HEK293 (cell line): ENCODE results near the gene NOC2L.

ENCODE experiments used
- AEBP2 ChIP-seq: fragments of 450-650 bp; formaldehyde crosslinking; IDR thresholded peaks from 2 replicates; pipeline ENCODE4 v1.5.1; 2016; ENCODE audit warnings: missing biosample characterization, missing genetic modification characterization, borderline replicate concordance
- ATF2 ChIP-seq: fragments of 450-650 bp; formaldehyde crosslinking; IDR thresholded peaks from 2 replicates; pipeline ENCODE4 v1.5.1; 2016; ENCODE audit warnings: missing biosample characterization, missing genetic modification characterization, low read depth
- REPIN1 ChIP-seq: fragments of 450-650 bp; formaldehyde crosslinking; IDR thresholded peaks from 2 replicates; pipeline ENCODE4 v1.5.1; 2017; ENCODE audit warnings: missing biosample characterization, missing genetic modification characterization, low read depth
- SP2 ChIP-seq: fragments of 450-650 bp; formaldehyde crosslinking; IDR thresholded peaks from 2 replicates; pipeline ENCODE4 v1.5.1; 2016; ENCODE audit warnings: missing biosample characterization, missing genetic modification characterization
- SP3 ChIP-seq: fragments of 450-650 bp; formaldehyde crosslinking; IDR thresholded peaks from 2 replicates; pipeline ENCODE4 v1.5.1; 2016; ENCODE audit warnings: missing biosample characterization, missing genetic modification characterization
- YY1 ChIP-seq: fragments of 450-650 bp; formaldehyde crosslinking; IDR thresholded peaks from 2 replicates; pipeline ENCODE4 v1.5.1; 2018; ENCODE audit warnings: missing biosample characterization, missing genetic modification characterization
- ZBTB17 ChIP-seq: fragments of 450-650 bp; formaldehyde crosslinking; IDR thresholded peaks from 2 replicates; pipeline ENCODE4 v1.5.1; 2016; ENCODE audit warnings: missing biosample characterization, missing genetic modification characterization
- ZNF132 ChIP-seq: fragments of 450-650 bp; formaldehyde crosslinking; IDR thresholded peaks from 2 replicates; pipeline ENCODE4 v1.5.1; 2017; ENCODE audit warnings: missing biosample characterization, missing genetic modification characterization, borderline replicate concordance
- ZNF16 ChIP-seq: fragments of 450-650 bp; formaldehyde crosslinking; IDR thresholded peaks from 2 replicates; pipeline ENCODE4 v1.5.1; 2016; ENCODE audit warnings: low read depth, missing biosample characterization, missing genetic modification characterization
- ZNF169 ChIP-seq: fragments of 450-650 bp; formaldehyde crosslinking; IDR thresholded peaks from 2 replicates; pipeline ENCODE4 v1.5.1; 2016; ENCODE audit warnings: missing biosample characterization, missing genetic modification characterization
- ZNF19 ChIP-seq: fragments of 450-650 bp; formaldehyde crosslinking; IDR thresholded peaks from 2 replicates; pipeline ENCODE4; 2016; ENCODE audit warnings: missing biosample characterization, missing genetic modification characterization, low read depth
- ZNF23 ChIP-seq: fragments of 450-650 bp; formaldehyde crosslinking; IDR thresholded peaks from 2 replicates; pipeline ENCODE4 v1.5.1; 2016; ENCODE audit warnings: missing biosample characterization, missing genetic modification characterization, borderline replicate concordance
- ZNF324 ChIP-seq: fragments of 450-650 bp; formaldehyde crosslinking; IDR thresholded peaks from 2 replicates; pipeline ENCODE4 v1.5.1; 2016; ENCODE audit warnings: missing biosample characterization, missing genetic modification characterization
- ZNF514 ChIP-seq: fragments of 450-650 bp; formaldehyde crosslinking; IDR thresholded peaks from 2 replicates; pipeline ENCODE4 v1.5.1; 2016; ENCODE audit warnings: missing biosample characterization, missing genetic modification characterization
- ZNF529 ChIP-seq: fragments of 450-650 bp; formaldehyde crosslinking; IDR thresholded peaks from 2 replicates; pipeline ENCODE4 v1.5.1; 2017; ENCODE audit warnings: missing genetic modification characterization, missing biosample characterization; ENCODE audit not compliant: insufficient replicate concordance
- ZNF544 ChIP-seq: fragments of 450-650 bp; formaldehyde crosslinking; IDR thresholded peaks from 2 replicates; pipeline ENCODE4 v1.5.0; 2017; ENCODE audit warnings: missing biosample characterization, missing genetic modification characterization
- ZNF561 ChIP-seq: fragments of 450-650 bp; IDR thresholded peaks from 2 replicates; pipeline ENCODE4 v1.5.1; 2018; ENCODE audit warnings: missing biosample characterization, missing genetic modification characterization, borderline replicate concordance
- ZNF585B ChIP-seq: fragments of 450-650 bp; formaldehyde crosslinking; IDR thresholded peaks from 2 replicates; pipeline ENCODE4 v1.5.1; 2016; ENCODE audit warnings: missing biosample characterization, missing genetic modification characterization
- ZNF600 ChIP-seq: fragments of 450-650 bp; formaldehyde crosslinking; IDR thresholded peaks from 2 replicates; pipeline ENCODE4 v1.5.1; 2016; ENCODE audit warnings: missing biosample characterization, missing genetic modification characterization
- ZNF660 ChIP-seq: fragments of 450-650 bp; IDR thresholded peaks from 2 replicates; pipeline ENCODE4 v1.5.1; 2018; ENCODE audit warnings: missing biosample characterization, mild to moderate bottlenecking, missing genetic modification characterization
- ZNF785 ChIP-seq: fragments of 450-650 bp; formaldehyde crosslinking; IDR thresholded peaks from 2 replicates; pipeline ENCODE4 v1.5.1; 2016; ENCODE audit warnings: missing biosample characterization, missing genetic modification characterization
- ZNF830 ChIP-seq: fragments of 450-650 bp; IDR thresholded peaks from 2 replicates; pipeline ENCODE4 v1.5.0; 2018; ENCODE audit warnings: missing biosample characterization, missing genetic modification characterization, low read depth, mild to moderate bottlenecking, moderate library complexity
- ZNF837 ChIP-seq: fragments of 450-650 bp; formaldehyde crosslinking; IDR thresholded peaks from 2 replicates; pipeline ENCODE4 v1.5.1; 2016; ENCODE audit warnings: missing biosample characterization, missing genetic modification characterization
- ZSCAN16 ChIP-seq: fragments of 450-650 bp; formaldehyde crosslinking; IDR thresholded peaks from 2 replicates; pipeline ENCODE4 v1.5.1; 2016; ENCODE audit warnings: missing biosample characterization, missing genetic modification characterization
- ZXDB ChIP-seq: fragments of 450-650 bp; formaldehyde crosslinking; IDR thresholded peaks from 2 replicates; pipeline ENCODE4 v1.5.1; 2016; ENCODE audit warnings: missing biosample characterization, missing genetic modification characterization
- TF ChIP-seq, protein P1 (sequence below): fragments of 450-650 bp; formaldehyde crosslinking; IDR thresholded peaks from 2 replicates; pipeline ENCODE4 v1.5.1; 2017; ENCODE audit warnings: missing biosample characterization, missing genetic modification characterization
- TF ChIP-seq, protein P2 (sequence below): fragments of 450-650 bp; IDR thresholded peaks from 2 replicates; pipeline ENCODE4 v1.5.1; 2018; ENCODE audit warnings: missing biosample characterization, missing genetic modification characterization
- TF ChIP-seq, protein P3 (sequence below): fragments of 450-650 bp; formaldehyde crosslinking; IDR thresholded peaks from 2 replicates; pipeline ENCODE4 v1.5.1; 2016; ENCODE audit warnings: missing biosample characterization, missing genetic modification characterization
- TF ChIP-seq, protein P4 (sequence below): fragments of 450-650 bp; formaldehyde crosslinking; IDR thresholded peaks from 2 replicates; pipeline ENCODE4 v1.5.1; 2016; ENCODE audit warnings: missing biosample characterization, missing genetic modification characterization

The NOC2L gene

DNA sequence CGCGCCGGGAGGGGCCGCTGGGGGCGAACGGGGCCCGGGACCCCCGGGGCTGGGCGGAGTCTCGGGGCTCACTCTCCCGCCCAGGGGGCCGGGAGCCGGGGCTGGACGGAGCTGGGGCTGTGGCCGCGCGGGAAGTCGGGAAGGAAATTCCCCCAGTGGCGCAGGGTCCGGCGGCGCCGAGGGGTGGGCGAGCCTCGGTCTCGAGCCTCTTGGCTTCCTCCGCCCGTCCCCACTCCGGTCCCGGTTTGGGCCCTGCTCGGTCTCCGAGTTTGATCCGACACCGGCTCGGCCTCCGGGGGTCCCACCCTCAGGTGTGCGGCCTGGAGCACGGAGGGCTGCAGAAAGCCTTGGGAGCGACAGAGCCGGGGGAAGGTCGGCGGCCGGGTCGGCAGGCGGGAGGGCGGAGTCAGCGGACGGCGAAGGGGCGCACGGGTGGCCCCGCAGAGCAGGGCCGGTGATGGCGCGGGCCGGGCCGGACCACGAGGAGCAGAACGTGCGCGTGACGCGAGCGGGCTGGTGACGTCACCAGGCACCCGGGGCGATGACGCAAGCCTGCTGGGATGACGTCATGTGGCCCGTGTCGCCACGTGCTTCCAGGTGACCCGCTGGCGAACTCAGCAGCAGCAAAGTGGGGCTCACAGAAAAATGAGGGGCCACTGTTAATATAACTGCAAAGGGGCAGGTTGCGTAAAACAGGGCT is 41.5 kb upstream of the NOC2L start (continued):
- TF ChIP-seq ZNF529 = peak; percentile 12
- peak; percentile 99 for TF ChIP-seq ZXDB (tag by site-specific recombination)
- TF ChIP-seq, protein P1, sequence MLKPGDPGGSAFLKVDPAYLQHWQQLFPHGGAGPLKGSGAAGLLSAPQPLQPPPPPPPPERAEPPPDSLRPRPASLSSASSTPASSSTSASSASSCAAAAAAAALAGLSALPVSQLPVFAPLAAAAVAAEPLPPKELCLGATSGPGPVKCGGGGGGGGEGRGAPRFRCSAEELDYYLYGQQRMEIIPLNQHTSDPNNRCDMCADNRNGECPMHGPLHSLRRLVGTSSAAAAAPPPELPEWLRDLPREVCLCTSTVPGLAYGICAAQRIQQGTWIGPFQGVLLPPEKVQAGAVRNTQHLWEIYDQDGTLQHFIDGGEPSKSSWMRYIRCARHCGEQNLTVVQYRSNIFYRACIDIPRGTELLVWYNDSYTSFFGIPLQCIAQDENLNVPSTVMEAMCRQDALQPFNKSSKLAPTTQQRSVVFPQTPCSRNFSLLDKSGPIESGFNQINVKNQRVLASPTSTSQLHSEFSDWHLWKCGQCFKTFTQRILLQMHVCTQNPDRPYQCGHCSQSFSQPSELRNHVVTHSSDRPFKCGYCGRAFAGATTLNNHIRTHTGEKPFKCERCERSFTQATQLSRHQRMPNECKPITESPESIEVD (tag by site-specific recombination) = no peak; the same call in 1 of the 2 replicates
- peak; percentile 91 for TF ChIP-seq ZNF324 (tag by site-specific recombination)
- peak; percentile 87 for TF ChIP-seq YY1 (tag by site-specific recombination)
- TF ChIP-seq ZNF600 (tag by site-specific recombination) = peak; percentile 100
- TF ChIP-seq ZNF785 = no peak; the same call in 1 of the 2 replicates
- no peak for TF ChIP-seq ZNF19 (tag by site-specific recombination)
- TF ChIP-seq AEBP2 (tag by site-specific recombination) = no peak
- no peak for TF ChIP-seq ZNF830 (tag by site-specific recombination)
- no peak for TF ChIP-seq ZNF16 (tag by site-specific recombination)
- TF ChIP-seq ZNF585B (tag by site-specific recombination) = no peak; the same call in 1 of the 2 replicates
- no peak for TF ChIP-seq ZNF514
- TF ChIP-seq ZNF544 (tag by site-specific recombination) = no peak
- TF ChIP-seq, protein P2, sequence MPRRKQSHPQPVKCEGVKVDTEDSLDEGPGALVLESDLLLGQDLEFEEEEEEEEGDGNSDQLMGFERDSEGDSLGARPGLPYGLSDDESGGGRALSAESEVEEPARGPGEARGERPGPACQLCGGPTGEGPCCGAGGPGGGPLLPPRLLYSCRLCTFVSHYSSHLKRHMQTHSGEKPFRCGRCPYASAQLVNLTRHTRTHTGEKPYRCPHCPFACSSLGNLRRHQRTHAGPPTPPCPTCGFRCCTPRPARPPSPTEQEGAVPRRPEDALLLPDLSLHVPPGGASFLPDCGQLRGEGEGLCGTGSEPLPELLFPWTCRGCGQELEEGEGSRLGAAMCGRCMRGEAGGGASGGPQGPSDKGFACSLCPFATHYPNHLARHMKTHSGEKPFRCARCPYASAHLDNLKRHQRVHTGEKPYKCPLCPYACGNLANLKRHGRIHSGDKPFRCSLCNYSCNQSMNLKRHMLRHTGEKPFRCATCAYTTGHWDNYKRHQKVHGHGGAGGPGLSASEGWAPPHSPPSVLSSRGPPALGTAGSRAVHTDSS (tag by site-specific recombination) = peak; percentile 34; the same call in 1 of the 2 replicates
- TF ChIP-seq SP3 (tag by site-specific recombination) = peak; percentile 73
- TF ChIP-seq, protein P3, sequence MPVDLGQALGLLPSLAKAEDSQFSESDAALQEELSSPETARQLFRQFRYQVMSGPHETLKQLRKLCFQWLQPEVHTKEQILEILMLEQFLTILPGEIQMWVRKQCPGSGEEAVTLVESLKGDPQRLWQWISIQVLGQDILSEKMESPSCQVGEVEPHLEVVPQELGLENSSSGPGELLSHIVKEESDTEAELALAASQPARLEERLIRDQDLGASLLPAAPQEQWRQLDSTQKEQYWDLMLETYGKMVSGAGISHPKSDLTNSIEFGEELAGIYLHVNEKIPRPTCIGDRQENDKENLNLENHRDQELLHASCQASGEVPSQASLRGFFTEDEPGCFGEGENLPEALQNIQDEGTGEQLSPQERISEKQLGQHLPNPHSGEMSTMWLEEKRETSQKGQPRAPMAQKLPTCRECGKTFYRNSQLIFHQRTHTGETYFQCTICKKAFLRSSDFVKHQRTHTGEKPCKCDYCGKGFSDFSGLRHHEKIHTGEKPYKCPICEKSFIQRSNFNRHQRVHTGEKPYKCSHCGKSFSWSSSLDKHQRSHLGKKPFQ (tag by site-specific recombination) = peak; percentile 63
- no peak; the same call in none of the 2 replicates for TF ChIP-seq ZNF561
- peak; percentile 56 for TF ChIP-seq ZSCAN16
- TF ChIP-seq ZNF660 (tag by site-specific recombination) = peak; percentile 87; the same call in 1 of the 2 replicates
- TF ChIP-seq ZNF837 (tag by site-specific recombination) = peak; percentile 27; the same call in 1 of the 2 replicates
- TF ChIP-seq ZBTB17 (tag by site-specific recombination) = no peak; the same call in 1 of the 2 replicates
- TF ChIP-seq SP2 (tag by site-specific recombination) = peak; percentile 79
- TF ChIP-seq REPIN1 (tag by site-specific recombination) = peak; percentile 69; the same call in 1 of the 2 replicates
- no peak for TF ChIP-seq ZNF132
- TF ChIP-seq, protein P4, sequence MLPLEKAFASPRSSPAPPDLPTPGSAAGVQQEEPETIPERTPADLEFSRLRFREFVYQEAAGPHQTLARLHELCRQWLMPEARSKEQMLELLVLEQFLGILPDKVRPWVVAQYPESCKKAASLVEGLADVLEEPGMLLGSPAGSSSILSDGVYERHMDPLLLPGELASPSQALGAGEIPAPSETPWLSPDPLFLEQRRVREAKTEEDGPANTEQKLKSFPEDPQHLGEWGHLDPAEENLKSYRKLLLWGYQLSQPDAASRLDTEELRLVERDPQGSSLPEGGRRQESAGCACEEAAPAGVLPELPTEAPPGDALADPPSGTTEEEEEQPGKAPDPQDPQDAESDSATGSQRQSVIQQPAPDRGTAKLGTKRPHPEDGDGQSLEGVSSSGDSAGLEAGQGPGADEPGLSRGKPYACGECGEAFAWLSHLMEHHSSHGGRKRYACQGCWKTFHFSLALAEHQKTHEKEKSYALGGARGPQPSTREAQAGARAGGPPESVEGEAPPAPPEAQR (tag by site-specific recombination) = peak; percentile 98
- peak; percentile 90 for TF ChIP-seq ZNF169 (tag by site-specific recombination)
- TF ChIP-seq ATF2 (tag by site-specific recombination) = peak; percentile 100
- TF ChIP-seq ZNF23 = no peak
